Renal pelvis (tissue), 12 donors: ENCODE measurements around the gene APAF1. TPM values are rescaled to one million over a fixed set of nuclear protein-coding genes. Genes with fewer than 3 reads are reported as not detected.
"Not testable (repeated sequence)": the region's sequence is repeated elsewhere in the genome, so short reads cannot be mapped to it uniquely, and the experiment has no call there.

ENCODE experiments used
- DNase-seq: peaks from one replicate; pipeline ENCODE4 v3.0.0-alpha.2; 2013
- long read RNA-seq, 16 experiments: transcript quantifications; one replicate each; lab custom pipeline, GENCODE V29; 2026
- polyA plus RNA-seq, 3 donors: library from polyadenylated mRNA; unstranded; fragments of 120-200 nt; gene quantifications; one replicate each; pipeline ENCODE4 v1.2.1, GENCODE V29; 2013; ENCODE audit not compliant: insufficient read length in 3 of 3

APAF1 gene
- 10 to 100 TPM; 27.9 to 33.4 (median 29.7) TPM for polyA plus RNA-seq
- long read RNA-seq, donor 1, full-length matches to known transcripts, result 1 of 1 reads
- long read RNA-seq, donor 1, partial matches to known transcripts, result 0 of 1 reads
- long read RNA-seq, donor 1, other reads (novel, unspliced or antisense), result 0 of 1 reads
- long read RNA-seq, donor 2, full-length matches to known transcripts, result 2 of 2 reads
- long read RNA-seq, donor 2, partial matches to known transcripts, result 0 of 2 reads
- long read RNA-seq, donor 2, other reads (novel, unspliced or antisense), result 0 of 2 reads
- long read RNA-seq, donor 3, partial matches to known transcripts, result 0 of 1 reads
- long read RNA-seq, donor 3, other reads (novel, unspliced or antisense), result 0 of 1 reads
- long read RNA-seq, donor 4, result 0 reads
- long read RNA-seq, donor 5, result 0 reads
- long read RNA-seq, donor 6, full-length matches to known transcripts, result 2 of 2 reads
- long read RNA-seq, donor 6, partial matches to known transcripts, result 0 of 2 reads
- long read RNA-seq, donor 6, other reads (novel, unspliced or antisense), result 0 of 2 reads
- long read RNA-seq, donor 7, full-length matches to known transcripts, result 1 of 1 reads
- long read RNA-seq, donor 7, partial matches to known transcripts, result 0 of 1 reads
- long read RNA-seq, donor 7, other reads (novel, unspliced or antisense), result 0 of 1 reads
- long read RNA-seq, donor 8, result 0 reads
- long read RNA-seq, donor 9, full-length matches to known transcripts, result 1 of 1 reads
- long read RNA-seq, donor 9, partial matches to known transcripts, result 0 of 1 reads
- long read RNA-seq, donor 9, other reads (novel, unspliced or antisense), result 0 of 1 reads
- long read RNA-seq, donor 10, result 0 reads
- long read RNA-seq, donor 11, result 0 reads
- long read RNA-seq, donor 12, full-length matches to known transcripts, result 2 of 2 reads
- long read RNA-seq, donor 12, partial matches to known transcripts, result 0 of 2 reads
- long read RNA-seq, donor 12, other reads (novel, unspliced or antisense), result 0 of 2 reads
- long read RNA-seq, donor 13, full-length matches to known transcripts, result 1 of 1 reads
- long read RNA-seq, donor 13, partial matches to known transcripts, result 0 of 1 reads
- long read RNA-seq, donor 13, other reads (novel, unspliced or antisense), result 0 of 1 reads
- long read RNA-seq, donor 14, result 0 reads
- long read RNA-seq, donor 15, full-length matches to known transcripts, result 2 of 2 reads
- long read RNA-seq, donor 15, partial matches to known transcripts, result 0 of 2 reads
- long read RNA-seq, donor 15, other reads (novel, unspliced or antisense), result 0 of 2 reads
- long read RNA-seq, donor 16, result 0 reads

GRCh38 chr12:98644712-98645571, at the start of gene APAF1, which contains the start of gene IKBIP:
Gene APAF1 (plus strand): TSS chr12:98645290. CDS start chr12:98648360, 3,070 bp downstream.
Gene IKBIP (minus strand): TSS chr12:98644788. CDS start chr12:98644701, 87 bp downstream.
- DNase-seq, result peak; percentile 96

DNA sequence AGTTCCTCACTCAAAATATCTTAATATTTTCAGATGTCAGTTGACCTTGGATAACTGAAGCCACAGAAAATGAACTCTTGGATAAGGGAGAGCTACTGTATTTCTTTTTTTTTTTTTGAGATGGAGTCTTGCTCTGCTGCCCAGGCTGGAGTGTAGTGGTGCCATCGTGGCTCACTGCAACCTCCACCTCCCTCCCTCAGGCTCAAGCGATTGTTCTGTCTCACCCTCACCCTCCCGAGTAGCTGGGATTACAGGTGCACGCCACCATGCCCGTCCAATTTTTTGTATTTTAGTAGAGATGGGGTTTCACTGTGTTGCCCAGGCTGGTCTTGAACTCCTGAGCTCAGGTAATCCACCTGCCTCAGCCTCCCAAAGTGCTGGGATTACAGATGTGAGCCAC, 47.8 kb upstream of the APAF1 start:
- not testable (repeated sequence) for DNase-seq

GRCh38 chr12:98601924-98602323, 43.2 kb upstream of the APAF1 start:
- no peak for DNase-seq

GRCh38 chr12:98606359-98606988, 38.6 kb upstream of the APAF1 start:
- DNase-seq, result no peak

- no peak for DNase-seq
These were observed 34.5 kb upstream of the APAF1 start for GRCh38 chr12:98610596-98610995.

GRCh38 chr12:98612696-98613334, 32.3 kb upstream of the APAF1 start:
- no peak for DNase-seq

- DNase-seq, result no peak
These were observed 26.1 kb upstream of the APAF1 start for GRCh38 chr12:98618952-98619351.

DNA sequence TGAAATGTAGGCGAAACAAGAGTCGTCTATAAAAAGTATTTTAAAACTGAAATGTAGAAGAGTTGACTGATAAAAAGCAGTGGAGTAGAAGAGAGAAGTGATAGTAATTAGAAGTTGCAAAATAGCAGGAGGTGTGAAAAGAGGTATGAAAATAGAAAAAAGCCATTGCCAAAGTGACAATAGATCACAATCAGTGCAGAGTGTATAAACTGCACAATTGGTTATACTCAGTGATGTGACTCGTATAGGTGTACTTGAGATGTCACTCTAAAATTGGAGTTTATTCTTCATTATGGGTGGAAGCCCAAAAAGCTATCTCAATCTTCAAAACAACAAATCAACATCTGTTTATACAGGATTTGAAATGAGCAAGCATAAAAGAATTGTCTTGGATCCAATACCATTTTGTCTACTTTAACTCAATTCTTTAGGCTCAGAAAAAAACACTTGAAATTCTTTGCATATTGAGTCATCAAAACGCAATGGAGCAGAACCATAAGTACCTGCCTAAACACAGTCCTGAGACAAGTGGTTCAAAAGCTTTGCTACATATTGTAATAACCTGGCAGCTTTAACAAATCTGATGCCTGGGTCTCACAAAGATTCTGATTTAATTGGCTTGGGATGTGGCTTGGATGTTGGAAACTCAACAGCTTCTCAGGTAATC, 9.3 kb upstream of the APAF1 start:
- DNase-seq, result no peak

- DNase-seq, result no peak
These were observed 8.0 kb upstream of the APAF1 start for GRCh38 chr12:98637068-98637467.

DNA sequence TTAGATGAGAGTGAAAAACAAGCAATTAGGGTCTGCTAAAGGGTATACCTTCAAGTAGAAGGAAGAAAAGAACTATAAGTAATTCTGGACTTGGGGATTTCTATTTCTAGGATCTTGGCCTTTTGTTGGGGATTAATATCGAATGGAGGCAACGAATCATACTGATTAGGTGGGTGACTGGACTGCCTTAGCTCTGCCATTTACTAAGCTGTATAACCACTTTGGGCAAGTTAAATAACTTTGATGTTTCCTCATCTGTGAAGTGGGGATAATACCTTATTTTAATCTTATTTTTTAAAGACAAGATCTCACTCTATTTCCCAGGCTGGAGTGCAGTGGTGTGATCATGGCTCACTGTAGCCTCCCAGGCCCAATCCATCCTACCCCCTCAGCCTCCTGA, 7.1 kb upstream of the APAF1 start:
- DNase-seq, result no peak

GRCh38 chr12:98639491-98639890, 5.6 kb upstream of the APAF1 start:
- no peak for DNase-seq

DNA sequence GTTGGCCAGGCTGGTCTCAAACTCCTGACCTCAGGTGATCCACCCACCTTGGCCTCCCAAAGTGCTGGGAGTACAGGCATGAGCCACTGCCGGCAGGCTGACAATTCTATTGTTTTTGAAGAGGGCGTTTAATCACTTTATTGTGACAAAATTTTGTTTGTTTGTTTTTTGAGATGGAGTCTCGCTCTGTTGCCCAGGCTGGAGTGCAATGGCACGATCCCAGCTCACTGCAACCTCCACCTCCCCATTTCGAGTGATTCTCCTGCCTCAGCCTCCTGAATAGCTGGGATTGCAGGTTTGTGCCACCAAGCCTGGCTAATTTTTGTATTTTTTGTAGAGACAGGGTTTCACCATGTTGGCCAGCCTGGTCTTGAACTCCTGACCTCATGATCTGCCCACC, 2.3 kb upstream of the APAF1 start:
- DNase-seq, result not testable (repeated sequence)

- no peak for DNase-seq
These were observed 718 bp upstream of the APAF1 start for GRCh38 chr12:98644433-98644711.

DNA sequence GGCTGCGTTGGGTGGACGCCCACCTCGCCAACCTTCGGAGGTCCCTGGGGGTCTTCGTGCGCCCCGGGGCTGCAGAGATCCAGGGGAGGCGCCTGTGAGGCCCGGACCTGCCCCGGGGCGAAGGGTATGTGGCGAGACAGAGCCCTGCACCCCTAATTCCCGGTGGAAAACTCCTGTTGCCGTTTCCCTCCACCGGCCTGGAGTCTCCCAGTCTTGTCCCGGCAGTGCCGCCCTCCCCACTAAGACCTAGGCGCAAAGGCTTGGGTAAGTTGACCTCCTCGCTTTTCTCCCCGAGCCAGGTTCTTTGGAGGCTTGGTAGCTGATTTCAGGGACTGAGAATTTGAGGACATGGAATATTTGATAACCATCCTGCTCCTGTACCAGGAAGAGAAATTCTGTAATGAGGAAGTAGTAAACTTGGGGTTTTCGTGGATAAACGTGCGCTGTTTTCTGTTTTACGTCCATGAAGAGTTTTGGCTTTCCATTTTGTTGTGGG, 530 bp downstream of the APAF1 start:
- no peak for DNase-seq

DNA sequence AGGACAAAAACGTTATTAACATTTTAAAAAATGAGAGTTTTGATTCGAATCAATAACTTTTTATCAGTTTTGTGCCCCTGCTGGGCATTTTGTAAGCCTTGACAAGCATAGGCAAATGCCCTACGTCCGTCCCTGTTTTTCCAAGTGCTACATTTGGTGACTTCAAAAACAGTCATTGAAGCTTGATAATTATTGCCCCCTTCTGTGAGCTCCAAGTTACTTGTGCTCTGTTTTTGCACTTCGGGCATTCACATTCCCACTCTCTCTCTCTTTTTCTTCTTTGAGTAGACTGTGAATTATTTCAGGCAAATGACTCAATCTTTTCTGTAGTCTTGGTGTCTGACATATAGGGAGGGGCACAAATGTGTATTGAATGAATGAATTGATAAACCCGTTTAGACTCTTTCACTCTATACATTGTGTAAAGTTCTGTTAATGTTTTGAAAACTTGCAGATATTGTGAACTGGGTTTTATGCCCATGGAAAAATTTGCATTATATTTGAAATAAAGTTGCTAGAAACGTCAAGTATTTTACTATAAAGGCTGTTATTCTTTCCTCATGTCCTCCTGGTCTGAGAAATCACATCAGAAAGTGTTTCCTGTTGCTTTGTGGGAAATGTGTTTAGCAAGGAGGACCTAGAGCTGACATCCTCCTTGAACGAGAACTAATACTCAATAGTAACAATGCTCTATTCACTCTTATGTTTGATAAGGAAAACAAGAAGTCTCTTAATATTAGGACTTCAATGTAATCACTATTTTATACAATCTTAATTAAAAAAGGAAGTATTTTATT, 1.4 kb downstream of the APAF1 start:
- no peak for DNase-seq

DNA sequence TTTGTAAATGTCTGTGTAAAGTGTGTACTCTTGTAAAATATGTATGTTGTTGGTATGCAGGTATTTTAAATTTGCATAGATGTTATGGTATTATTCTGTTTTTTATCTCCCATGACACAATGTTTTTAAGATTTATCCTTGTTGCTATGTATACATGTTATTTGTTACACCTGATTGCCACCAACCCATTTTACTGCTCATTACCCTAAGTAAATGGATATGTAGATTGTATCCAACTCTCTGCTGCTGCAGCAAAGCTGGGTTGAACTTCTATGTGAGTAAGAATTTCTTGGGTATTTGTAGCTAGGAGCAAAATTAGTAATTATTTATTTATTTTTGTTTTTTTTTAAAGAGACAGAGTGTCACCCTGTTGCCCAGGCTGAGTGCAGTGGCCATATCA, 6.2 kb downstream of the APAF1 start:
- DNase-seq, result no peak

DNA sequence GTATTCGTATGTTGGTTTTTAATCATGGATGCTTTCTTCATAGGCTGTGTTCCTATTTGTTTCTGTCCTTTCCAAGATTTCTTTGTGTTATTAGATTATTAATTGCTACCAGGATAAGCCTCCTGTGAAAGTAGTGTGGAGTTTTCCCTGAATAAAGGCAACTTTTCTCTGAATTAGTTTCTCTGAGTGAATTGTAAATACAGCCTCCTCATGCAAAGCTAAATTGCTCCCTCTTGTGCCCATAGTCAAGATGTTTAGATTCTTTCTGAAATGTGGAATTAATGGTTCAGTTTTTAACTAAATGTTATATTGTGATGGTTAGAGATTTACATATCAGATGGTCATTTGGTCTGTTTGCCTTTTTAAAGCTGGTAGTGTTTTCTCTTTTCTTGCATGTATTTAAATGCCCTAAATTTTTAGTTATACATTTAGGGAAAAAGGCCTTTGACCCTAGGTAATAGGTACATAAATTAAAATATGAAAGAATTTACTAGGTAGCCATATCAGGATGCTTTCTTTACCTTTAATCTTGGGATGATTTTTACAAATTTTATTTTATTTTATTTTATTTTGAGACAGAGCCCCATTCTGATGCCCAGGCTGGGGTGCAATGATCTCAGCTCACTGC, 8.9 kb downstream of the APAF1 start:
- no peak for DNase-seq
